ENCODE data around the gene CKAP2L. TPM values are rescaled to one million over a fixed set of nuclear protein-coding genes. Genes with fewer than 3 reads are reported as not detected.

The CKAP2L gene
- total and polyA plus RNA-seq, 2 donors (not counting 3 experiments of a cell fraction or from before 2014, with no cell fraction given) = 3.4 to 30.7 TPM

- Histone ChIP-seq H3K4me2 (ENCODE audit: insufficient read depth, low read length) (no peak overlapping the region), H3K79me2 (ENCODE audit: control insufficient read depth, insufficient read depth, low read length) (no peaks in the 10 kb centered on the region), H3K27ac (ENCODE audit: insufficient read depth, low read depth, low read length) (no peak overlapping the region), H3K27me3 (ENCODE audit: control insufficient read depth in 2 of 2, insufficient read depth in 2 of 2, low read length in 2 of 2) (no peaks in the 10 kb centered on the region), H4K20me1 (replicated peaks; ENCODE audit: control insufficient read depth, extremely low read depth, insufficient read depth, low read length) (no peaks in the 10 kb centered on the region), H3K36me3 (ENCODE audit: control insufficient read depth in 2 of 2, extremely low read depth in 1 of 2, insufficient read depth in 2 of 2, low read length in 2 of 2) (no peaks in the 10 kb centered on the region), H3K9me1 (replicated peaks; ENCODE audit: control insufficient read depth, extremely low read depth, insufficient read depth, low read length) (no peaks in the 10 kb centered on the region), H3K4me3 (replicated peaks in 1 of 3; ENCODE audit: insufficient read depth in 1 of 3, low read depth in 1 of 3, low read length in 3 of 3) (no peak overlapping the region), H3K4me1 (ENCODE audit: control insufficient read depth, extremely low read depth, insufficient read depth, low read length) (peaks cover 16% of the 10 kb centered on the region), H3K9me3 (replicated peaks; ENCODE audit: control insufficient read depth, insufficient read depth, low read length) (no peaks in the 10 kb centered on the region), H3K9ac (replicated peaks; ENCODE audit: extremely low read depth, insufficient read depth, low read length) (no peak overlapping the region), H2AFZ (ENCODE audit: low read depth, low read length) (no peak overlapping the region)
- no TSS peak for BruUV-seq (replicated peaks)
- ChIA-PET POLR2A (no interaction called here), CTCF (interaction anchor here (1.4 kb wide), 1 partner anchor 34 kb away, joined by 3 read pairs; no protein-coding TSS in a partner anchor)
- DNase-seq (ENCODE audit: low read depth, low spot score) (no peak), FAIRE-seq (no peak)
- intact Hi-C loops (cut with micrococcal nuclease) = no loop called here
- no peak for TF ChIP-seq POLR2A (IDR thresholded peaks at IDR 0.05; ENCODE audit: low read depth, low read length)
- TF ChIP-seq JUN (IDR thresholded peaks at IDR 0.05; ENCODE audit: borderline replicate concordance, insufficient read depth, insufficient read length, low read depth) = no peak
- TF ChIP-seq GATA2 (IDR thresholded peaks at IDR 0.05; ENCODE audit: insufficient read depth, insufficient read length, low read depth, low read length) = no peak
- TF ChIP-seq, protein P1, sequence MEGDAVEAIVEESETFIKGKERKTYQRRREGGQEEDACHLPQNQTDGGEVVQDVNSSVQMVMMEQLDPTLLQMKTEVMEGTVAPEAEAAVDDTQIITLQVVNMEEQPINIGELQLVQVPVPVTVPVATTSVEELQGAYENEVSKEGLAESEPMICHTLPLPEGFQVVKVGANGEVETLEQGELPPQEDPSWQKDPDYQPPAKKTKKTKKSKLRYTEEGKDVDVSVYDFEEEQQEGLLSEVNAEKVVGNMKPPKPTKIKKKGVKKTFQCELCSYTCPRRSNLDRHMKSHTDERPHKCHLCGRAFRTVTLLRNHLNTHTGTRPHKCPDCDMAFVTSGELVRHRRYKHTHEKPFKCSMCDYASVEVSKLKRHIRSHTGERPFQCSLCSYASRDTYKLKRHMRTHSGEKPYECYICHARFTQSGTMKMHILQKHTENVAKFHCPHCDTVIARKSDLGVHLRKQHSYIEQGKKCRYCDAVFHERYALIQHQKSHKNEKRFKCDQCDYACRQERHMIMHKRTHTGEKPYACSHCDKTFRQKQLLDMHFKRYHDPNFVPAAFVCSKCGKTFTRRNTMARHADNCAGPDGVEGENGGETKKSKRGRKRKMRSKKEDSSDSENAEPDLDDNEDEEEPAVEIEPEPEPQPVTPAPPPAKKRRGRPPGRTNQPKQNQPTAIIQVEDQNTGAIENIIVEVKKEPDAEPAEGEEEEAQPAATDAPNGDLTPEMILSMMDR (IDR thresholded peaks at IDR 0.05; ENCODE audit: extremely low read depth in 1 of 2, insufficient read depth in 1 of 2, low read depth in 1 of 2, low read length in 2 of 2) = no peak
- TF ChIP-seq EZH2 (IDR thresholded peaks at IDR 0.05; ENCODE audit: borderline replicate concordance, low read depth, low read length, severe bottlenecking) = no peak
- TF ChIP-seq, protein P2, sequence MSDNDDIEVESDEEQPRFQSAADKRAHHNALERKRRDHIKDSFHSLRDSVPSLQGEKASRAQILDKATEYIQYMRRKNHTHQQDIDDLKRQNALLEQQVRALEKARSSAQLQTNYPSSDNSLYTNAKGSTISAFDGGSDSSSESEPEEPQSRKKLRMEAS (IDR thresholded peaks at IDR 0.05; ENCODE audit: insufficient read depth, insufficient read length) = no peak
- no peak for TF ChIP-seq MYC (IDR thresholded peaks at IDR 0.05; ENCODE audit: low read depth, low read length)
- no peak for TF ChIP-seq POLR2AphosphoS5 (IDR thresholded peaks at IDR 0.05; ENCODE audit: insufficient read depth, low read depth, low read length)
- TF ChIP-seq FOS (IDR thresholded peaks at IDR 0.05; ENCODE audit: borderline replicate concordance, insufficient read depth, low read length) = no peak
- dilution Hi-C loops (cut with MboI; ENCODE audit: extremely low pct_ligation_motif_present, low sequenced_read_pairs) = no loop called here
Observed at GRCh38 chr2:112795774-112796173, 31.4 kb upstream of the CKAP2L start.

All from endothelial cell of umbilical vein (primary cell).